Esophagus squamous epithelium (tissue), 5 donors: ENCODE results near the gene TMEM178B. TPM values are rescaled to one million over a fixed set of nuclear protein-coding genes. Genes with fewer than 3 reads are reported as not detected.
"Not testable (repeated sequence)": the region's sequence is repeated elsewhere in the genome, so short reads cannot be mapped to it uniquely, and the experiment has no call there.

ENCODE experiments used
- DNase-seq: peaks from one replicate; lab custom pipeline; 2025; lab: John Stamatoyannopoulos, UW
- H3K27ac ChIP-seq, 4 donors: fragments of 200-600 bp; sonication (generic); one replicate each; pipeline ENCODE4 v1.5.1; 2016 to 2019; ENCODE audit warnings: mild to moderate bottlenecking in 1 of 4
- H3K27me3 ChIP-seq, 4 donors: fragments of 200-600 bp; sonication (generic); 1 replicate in 3 of 4; 2 replicates in 1 of 4; pipeline versions ENCODE4 v1.5.1 to v1.6.0; 2017 to 2021; ENCODE audit warnings: antibody characterized with exemption in 1 of 4
- H3K36me3 ChIP-seq, 3 donors: fragments of 200-600 bp; sonication (generic); one replicate each; pipeline ENCODE4 v1.5.1; 2016 to 2019
- H3K4me1 ChIP-seq, 3 donors: fragments of 200-600 bp; sonication (generic); one replicate each; pipeline ENCODE4 v1.5.1; 2017 to 2019
- H3K4me3 ChIP-seq, 4 donors: fragments of 200-600 bp; sonication (generic); 1 replicate in 3 of 4; 2 replicates in 1 of 4; pipeline ENCODE4 v1.5.1; 2016 to 2019; ENCODE audit warnings: mild to moderate bottlenecking in 2 of 4, moderate library complexity in 1 of 4
- H3K9me3 ChIP-seq, 3 donors: fragments of 200-600 bp; sonication (generic); one replicate each; pipeline ENCODE4 v1.5.1; 2016 to 2019
- CTCF ChIP-seq, 6 experiments: fragments of 450-650 bp in 4 of 6; fragments of 200-600 bp in 2 of 6; sonication (generic) in 2 of 6; IDR thresholded peaks; one replicate each; pipeline ENCODE4 v1.5.1; 2016 to 2019; ENCODE audit warnings: antibody characterized with exemption in 6 of 6, mild to moderate bottlenecking in 4 of 6, moderate library complexity in 4 of 6
- POLR2A ChIP-seq, 4 donors: fragments of 450-650 bp; IDR thresholded peaks; one replicate each; pipeline ENCODE4 v1.6.1; 2017; ENCODE audit warnings: antibody characterized with exemption in 4 of 4, mild to moderate bottlenecking in 4 of 4, moderate library complexity in 3 of 4
- WGBS, 2 donors: methylation state at CpG; one replicate each; pipeline ENCODE4 v1.1.5; 2018; 5-methylcytosine and 5-hydroxymethylcytosine counted together
- intact Hi-C: fragments of 100-400 bp; cut with DNase I; formaldehyde crosslinking; loops from one replicate; pipeline ENCODE4 v1.15.0; 2022
- total RNA-seq, 4 donors: library from RNA; depleted of rRNA; stranded (reverse); fragments of >200 nt; gene quantifications; one replicate each; pipeline ENCODE4 v1.1.0, GENCODE V29; 2016
- donor health status: DM: yes; HTN: yes; CAD: no.

TMEM178B gene
- total RNA-seq, 4 donors from 2014 or later: 0.95 to 1.7 (median 1.2) TPM

DNA sequence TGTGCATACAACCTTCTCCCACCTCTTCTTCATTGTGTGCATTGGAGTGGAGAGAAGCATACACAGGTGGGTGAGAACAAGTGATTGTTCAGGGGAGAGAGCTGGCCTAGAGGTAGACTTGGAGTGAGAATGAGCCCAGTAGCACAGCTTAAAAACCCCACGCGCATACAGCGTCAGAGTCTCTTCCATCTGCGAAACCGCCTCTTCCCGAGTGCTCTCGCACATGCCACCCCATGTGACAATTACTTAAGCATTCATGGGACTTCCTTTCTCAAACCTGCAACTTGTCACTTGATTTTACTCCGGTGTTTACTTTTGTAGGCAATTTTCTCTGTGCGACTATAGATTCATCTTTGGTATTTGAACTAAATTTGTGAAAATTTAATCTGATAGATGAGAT is 300.6 kb downstream of the TMEM178B start:
- intact Hi-C loops: no loop called here
- Histone ChIP-seq H3K4me1 (peaks cover 0 to 17% (median 2%) of the 10 kb centered on the region in 3 donors), H3K9me3 (no peaks in the 10 kb centered on the region), H3K4me3 (no peak overlapping the region), H3K27ac (no peak overlapping the region), H3K36me3 (no peaks in the 10 kb centered on the region), H3K27me3 (no peaks in the 10 kb centered on the region)
- TF ChIP-seq POLR2A (IDR thresholded peaks at IDR 0.05): no peak
- TF ChIP-seq CTCF (IDR thresholded peaks at IDR 0.05): no peak
- WGBS, 2 donors: 94 to 96% methylated on average over 9 of the region's 9 CpGs
- no peak for DNase-seq

- no peaks in the 10 kb centered on the region for H3K36me3 ChIP-seq
- intact Hi-C loops: no loop called here
- WGBS, 2 donors: 79 to 83% methylated on average over 2 of the region's 2 CpGs
- H3K4me3 ChIP-seq: no peak overlapping the region
- H3K27ac ChIP-seq: no peak overlapping the region
- no peak for TF ChIP-seq CTCF (IDR thresholded peaks at IDR 0.05)
- no peak for TF ChIP-seq POLR2A (IDR thresholded peaks at IDR 0.05)
- H3K4me1 ChIP-seq: peaks cover 0 to 7% (median 0%) of the 10 kb centered on the region in 3 donors
- no peaks in the 10 kb centered on the region for H3K27me3 ChIP-seq
- no peak for DNase-seq
- no peaks in the 10 kb centered on the region for H3K9me3 ChIP-seq
Observed at GRCh38 chr7:141375442-141375841, 301.6 kb downstream of the TMEM178B start.

GRCh38 chr7:141377906-141378305 is 304.0 kb downstream of the TMEM178B start:
- H3K4me1 ChIP-seq: no peaks in the 10 kb centered on the region
- H3K4me3 ChIP-seq: no peak overlapping the region
- H3K9me3 ChIP-seq: no peaks in the 10 kb centered on the region
- no peak for DNase-seq
- H3K27ac ChIP-seq: no peak overlapping the region
- H3K27me3 ChIP-seq: no peaks in the 10 kb centered on the region
- TF ChIP-seq POLR2A (IDR thresholded peaks at IDR 0.05) (no peak), CTCF (IDR thresholded peaks at IDR 0.05) (no peak)
- WGBS, 2 donors: 47 to 82% methylated on average over 4 of the region's 4 CpGs
- H3K36me3 ChIP-seq: no peaks in the 10 kb centered on the region
- intact Hi-C loops: no loop called here

- DNase-seq: no peak
- H3K4me1 ChIP-seq: no peaks in the 10 kb centered on the region
- H3K27me3 ChIP-seq: no peaks in the 10 kb centered on the region
- no peaks in the 10 kb centered on the region for H3K36me3 ChIP-seq
- H3K9me3 ChIP-seq: no peaks in the 10 kb centered on the region
- WGBS, 2 donors: 88 to 90% methylated on average over 2 of the region's 2 CpGs
- intact Hi-C loops: no loop called here
- H3K4me3 ChIP-seq: no peak overlapping the region
- TF ChIP-seq CTCF (IDR thresholded peaks at IDR 0.05): no peak
- no peak for TF ChIP-seq POLR2A (IDR thresholded peaks at IDR 0.05)
- no peak overlapping the region for H3K27ac ChIP-seq
Observed at GRCh38 chr7:141378405-141378804, 304.5 kb downstream of the TMEM178B start.

DNA sequence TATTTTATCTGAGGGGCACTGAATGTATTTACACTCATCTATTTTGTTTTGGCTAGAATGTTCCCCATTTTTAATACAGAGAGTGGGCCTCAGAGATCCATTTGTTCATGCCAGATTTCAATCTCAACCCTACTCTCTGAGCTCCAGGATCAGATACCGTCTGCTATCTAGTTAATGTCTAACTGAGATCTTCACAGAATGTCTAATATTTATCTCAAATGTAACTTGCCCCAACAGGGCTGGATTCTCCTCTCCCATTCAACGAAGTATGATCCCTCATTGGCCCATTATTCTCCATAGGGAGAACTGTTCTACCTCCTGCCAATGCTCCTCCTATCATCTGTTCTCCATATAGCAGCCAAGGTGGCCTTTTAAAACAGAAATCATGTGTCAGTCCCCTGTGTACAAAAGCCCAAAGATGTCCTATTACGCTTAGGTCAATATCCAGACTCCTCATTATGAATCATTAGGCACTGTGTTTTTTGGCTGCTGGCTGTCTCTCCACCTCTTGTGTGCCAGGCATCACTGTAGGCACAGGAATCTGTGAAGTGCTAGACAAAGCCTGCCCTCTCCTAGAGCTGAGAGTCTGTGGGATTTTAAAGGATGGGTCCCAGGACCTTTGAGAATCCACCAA is 308.0 kb downstream of the TMEM178B start:
- 52% methylated on average over 3 of the region's 3 CpGs for WGBS, 2 donors

GRCh38 chr7:141383356-141383755 is 309.5 kb downstream of the TMEM178B start:
- H3K9me3 ChIP-seq, H3K27ac ChIP-seq, DNase-seq, H3K36me3 ChIP-seq, H3K4me3 ChIP-seq, H3K27me3 ChIP-seq, H3K4me1 ChIP-seq, intact Hi-C loops: not testable (repeated sequence)
- WGBS, 2 donors: 87 to 92% methylated on average over 2 to 3 of the region's 3 CpGs

More for the DNA sequence above, 308.0 kb downstream of the TMEM178B start:
- no peak for DNase-seq
- Histone ChIP-seq H3K27ac (no peak overlapping the region), H3K9me3 (no peaks in the 10 kb centered on the region), H3K4me3 (no peak overlapping the region), H3K27me3 (no peaks in the 10 kb centered on the region), H3K4me1 (no peaks in the 10 kb centered on the region), H3K36me3 (no peaks in the 10 kb centered on the region)
- intact Hi-C loops: no loop called here
- no peak for TF ChIP-seq CTCF (IDR thresholded peaks at IDR 0.05)
- no peak for TF ChIP-seq POLR2A (IDR thresholded peaks at IDR 0.05)
